Measurements from ENCODE around the gene ADAMTSL5.
"Not testable (repeated sequence)": the region's sequence is repeated elsewhere in the genome, so short reads cannot be mapped to it uniquely, and the experiment has no call there.

The ADAMTSL5 gene

DNA sequence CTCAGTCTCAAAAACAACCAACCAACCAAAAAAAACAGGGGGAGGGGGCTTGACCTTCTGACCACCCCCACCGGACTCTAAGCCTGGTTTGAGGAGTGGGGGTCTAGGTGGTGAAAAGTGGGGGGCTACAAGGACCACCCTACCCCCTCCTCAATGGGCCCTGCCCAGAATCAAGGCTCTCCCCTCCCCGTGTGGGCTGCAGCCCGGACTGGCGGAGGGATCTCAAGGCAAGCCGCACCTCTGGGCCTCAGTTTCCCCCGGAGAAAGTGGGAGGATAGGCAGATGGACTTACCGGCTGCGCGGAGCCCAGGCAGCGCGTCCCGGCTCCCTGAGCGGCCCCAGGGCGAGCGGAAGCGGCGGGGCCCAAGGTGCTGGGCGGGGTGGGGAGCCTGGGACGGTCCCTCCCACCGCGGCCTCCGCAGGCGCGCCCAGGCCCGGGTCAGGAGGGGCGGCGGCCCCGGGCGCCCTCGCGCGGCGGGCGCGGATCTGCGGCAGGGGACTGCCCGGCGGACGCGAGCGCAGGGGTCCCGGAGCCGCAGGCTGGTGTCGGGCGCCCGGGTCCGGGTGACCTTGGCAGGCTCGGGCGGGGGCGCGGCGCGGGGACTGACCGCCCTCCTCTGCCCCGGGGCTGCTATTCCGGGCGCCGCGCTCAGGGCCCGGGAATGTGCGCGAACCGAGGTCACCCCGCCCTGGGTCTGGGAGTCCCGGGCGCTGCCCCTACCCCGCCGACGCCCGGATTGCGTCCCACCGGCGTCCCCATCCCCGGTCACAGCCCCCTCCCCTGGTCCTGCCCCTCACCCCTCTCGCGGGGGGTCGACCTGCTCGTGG lies at the start of gene ADAMTSL5:
Gene ADAMTSL5 (minus strand): TSS at position 349 of the 828 bp plus-strand sequence. CDS start 2,076 bp downstream, outside the sequence.
- DNase-seq (ENCODE audit: low read depth in 2 of 2), result peak; percentile 52 to 75

GRCh38 chr19:1561236-1561842 lies 48.5 kb upstream of the ADAMTSL5 start:
- no peak for DNase-seq (ENCODE audit: low read depth in 2 of 2)

GRCh38 chr19:1560286-1560882 lies 47.6 kb upstream of the ADAMTSL5 start:
- no peak for DNase-seq (ENCODE audit: low read depth in 2 of 2)

DNA sequence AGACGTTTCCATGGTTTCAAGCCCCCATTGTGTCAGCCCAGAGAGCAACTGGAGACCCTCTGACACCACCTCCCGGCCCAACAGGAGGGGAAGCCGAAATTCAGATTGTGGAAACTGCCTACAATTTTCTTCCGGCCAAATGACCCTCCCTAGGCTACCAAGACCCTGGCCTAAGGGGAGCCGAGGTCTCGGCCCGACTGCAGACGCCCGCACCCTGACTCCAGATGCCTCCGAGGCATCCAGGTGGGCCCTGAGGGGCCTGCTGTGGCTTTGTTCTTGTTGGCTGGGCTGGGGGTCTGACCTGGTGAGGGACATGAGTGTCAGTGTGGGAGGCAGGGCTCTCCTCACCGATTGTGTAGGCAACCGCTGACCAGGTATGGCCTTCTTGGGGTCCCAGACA lies 45.7 kb upstream of the ADAMTSL5 start:
- no peak for DNase-seq (ENCODE audit: low read depth in 2 of 2)

- no peak for DNase-seq (ENCODE audit: low read depth in 2 of 2)
Observed at GRCh38 chr19:1556390-1557070, 43.7 kb upstream of the ADAMTSL5 start.

DNA sequence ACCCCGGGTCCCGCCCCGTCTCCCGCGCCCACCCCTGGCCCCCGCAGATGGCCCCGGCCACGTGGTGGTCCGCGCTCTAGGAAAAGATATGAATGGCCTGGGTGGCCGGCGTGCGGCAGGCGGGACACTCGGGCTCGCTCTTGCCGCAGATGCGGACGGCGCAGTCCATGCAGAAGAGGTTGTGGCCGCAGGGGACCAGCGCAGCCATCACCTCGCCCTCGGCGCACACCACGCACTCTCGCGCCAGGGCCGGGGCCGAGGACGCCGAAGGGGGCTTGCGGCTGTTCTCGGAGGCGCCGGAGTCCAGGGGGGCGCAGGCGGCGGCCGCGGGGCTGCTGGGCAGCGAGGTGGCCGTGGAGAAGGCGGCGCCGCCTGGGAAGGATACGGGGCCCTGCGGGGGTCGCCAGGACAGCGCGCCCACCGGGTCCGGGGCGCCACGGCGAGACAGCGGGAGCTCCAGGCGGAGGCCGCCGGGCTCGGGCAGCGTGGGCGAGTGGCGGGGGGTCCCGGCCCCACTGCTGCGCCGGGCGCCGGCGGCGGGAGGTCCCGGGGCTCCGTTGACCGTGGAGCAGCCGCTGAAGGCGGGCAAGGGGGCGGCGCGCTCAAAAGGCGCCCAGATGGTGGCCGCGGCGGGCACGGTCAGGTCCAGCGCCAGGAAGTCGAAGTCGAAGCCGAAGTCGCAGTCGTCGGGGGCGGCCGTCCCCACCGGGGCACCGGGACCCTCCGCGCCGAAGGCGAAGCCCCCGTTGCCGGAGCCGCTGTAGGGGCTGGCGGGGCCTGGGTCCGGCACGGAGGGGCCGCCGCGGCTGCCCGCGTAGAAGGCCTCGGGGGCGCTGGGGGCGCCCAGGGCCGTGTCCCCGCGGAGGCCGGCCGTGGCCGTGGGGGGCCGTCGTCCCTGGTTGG lies 42.9 kb upstream of the ADAMTSL5 start:
- DNase-seq (ENCODE audit: low read depth in 2 of 2), result no peak

GRCh38 chr19:1554968-1555367 lies 42.1 kb upstream of the ADAMTSL5 start:
- DNase-seq (ENCODE audit: low read depth in 2 of 2), result no peak

- DNase-seq (ENCODE audit: low read depth in 2 of 2), result no peak
Observed at GRCh38 chr19:1553415-1553814, 40.6 kb upstream of the ADAMTSL5 start.

DNA sequence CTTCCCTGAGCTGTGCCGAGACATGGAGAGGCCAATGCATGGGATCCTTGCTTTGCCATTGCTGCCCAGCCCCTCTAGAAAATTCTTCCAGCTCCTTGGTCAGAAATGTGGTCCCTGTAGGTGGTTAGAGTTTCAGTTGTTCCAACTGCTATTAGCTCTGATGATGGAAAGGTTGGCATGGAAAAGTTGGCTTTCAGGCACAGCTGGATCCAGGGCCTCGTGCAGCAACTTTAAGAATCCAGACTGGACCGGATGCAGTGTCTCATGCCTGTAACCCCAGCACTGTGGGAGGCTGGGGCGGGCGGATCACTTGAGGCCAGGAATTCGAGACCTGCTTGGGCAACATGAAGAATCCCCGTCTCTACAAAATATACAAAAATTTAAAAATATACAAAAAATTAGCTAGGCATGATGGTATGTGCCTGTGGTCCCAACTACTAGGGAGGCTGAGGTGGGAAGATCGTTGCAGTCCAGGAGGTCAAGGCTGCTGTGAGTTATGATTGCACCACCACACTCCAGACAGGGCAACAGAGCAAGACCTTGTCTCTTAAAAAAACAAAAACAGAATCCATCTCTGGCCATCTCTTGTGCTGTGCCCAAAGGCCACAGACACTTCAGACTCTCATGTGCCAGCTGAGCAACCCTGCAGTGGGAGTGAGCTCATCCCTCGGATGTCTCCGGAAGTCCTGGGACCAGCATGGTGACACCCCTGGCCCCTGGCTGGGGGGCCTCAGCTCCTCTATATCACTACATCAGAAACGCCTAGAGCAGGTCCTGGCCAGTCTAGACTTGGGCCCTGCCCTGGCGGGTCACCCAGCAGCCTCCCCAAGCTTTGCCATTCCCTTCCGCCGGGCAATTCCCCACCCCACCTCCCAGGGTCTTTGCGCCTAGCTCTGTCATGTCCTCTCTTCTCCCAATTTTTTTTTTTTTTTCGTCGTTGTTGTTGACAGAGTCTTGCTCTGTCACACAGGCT lies 38.5 kb upstream of the ADAMTSL5 start:
- no peak for DNase-seq (ENCODE audit: low read depth in 2 of 2)

GRCh38 chr19:1549332-1549945 lies 36.6 kb upstream of the ADAMTSL5 start:
- no peak for DNase-seq (ENCODE audit: low read depth in 2 of 2)

- no peak for DNase-seq (ENCODE audit: low read depth in 2 of 2)
Observed at GRCh38 chr19:1540365-1540925, 27.6 kb upstream of the ADAMTSL5 start.

DNA sequence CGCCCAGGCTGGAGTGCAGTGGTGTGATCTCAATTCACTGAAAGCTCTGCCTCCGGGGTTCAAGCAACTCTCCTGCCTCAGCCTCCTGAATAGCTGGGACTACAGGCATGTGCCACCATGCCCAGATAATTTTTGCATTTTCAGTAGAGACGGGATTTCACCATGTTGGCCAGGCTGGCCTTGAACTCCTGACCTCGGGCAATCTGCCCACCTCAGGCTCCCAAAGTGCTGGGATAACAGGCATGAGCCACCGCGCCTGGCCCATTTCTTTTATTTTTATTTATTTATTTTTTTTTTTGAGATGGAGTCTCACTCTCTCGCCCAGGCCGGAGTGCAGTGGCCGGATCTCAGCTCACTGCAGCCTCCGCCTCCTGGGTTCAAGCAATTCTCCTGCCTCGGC lies 26.9 kb upstream of the ADAMTSL5 start:
- not testable (repeated sequence) for DNase-seq (ENCODE audit: low read depth in 2 of 2)

GRCh38 chr19:1538978-1539377 lies 26.2 kb upstream of the ADAMTSL5 start:
- DNase-seq (ENCODE audit: low read depth in 2 of 2), result no peak

DNA sequence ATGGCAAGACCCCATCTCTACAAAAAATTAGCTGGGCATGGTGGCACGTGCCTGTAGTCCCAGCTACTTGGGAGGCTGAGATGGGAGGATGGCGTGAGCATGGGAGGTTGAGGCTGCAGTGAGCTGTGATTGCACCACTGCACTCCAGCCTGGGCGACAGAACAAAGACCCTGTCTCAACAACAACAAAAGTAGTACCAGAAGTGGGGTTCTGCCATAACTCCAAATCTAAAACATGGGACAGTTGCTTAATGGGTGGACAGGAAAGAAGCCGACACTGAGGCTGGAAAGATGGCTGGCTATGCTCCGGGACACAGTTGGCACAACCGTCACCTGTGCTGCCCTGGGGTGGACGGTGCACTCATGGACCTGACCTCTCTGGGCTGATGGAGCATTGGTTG lies 22.9 kb upstream of the ADAMTSL5 start:
- DNase-seq (ENCODE audit: low read depth in 2 of 2), result not testable (repeated sequence)

DNA sequence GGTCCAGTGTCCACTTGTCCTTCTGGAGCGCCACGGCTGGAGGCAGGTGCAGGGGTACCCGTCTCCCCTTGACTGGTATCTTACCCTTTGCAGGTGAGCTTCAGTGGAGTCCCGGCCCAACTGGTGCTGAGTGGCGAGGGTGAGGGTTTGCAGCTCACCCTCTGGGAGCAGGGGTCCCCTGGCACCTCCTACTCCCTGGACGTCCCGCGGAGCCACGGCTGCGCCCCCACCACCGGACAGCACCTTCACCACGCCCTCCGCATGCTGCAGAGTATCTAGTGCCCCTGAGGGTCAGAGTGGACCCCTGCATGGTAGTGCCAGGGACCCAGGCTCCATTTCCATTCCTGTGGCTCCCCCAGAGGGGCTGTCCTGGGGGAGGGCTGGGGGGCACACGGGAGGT lies 22.2 kb upstream of the ADAMTSL5 start:
- no peak for DNase-seq (ENCODE audit: low read depth in 2 of 2)

- DNase-seq (ENCODE audit: low read depth in 2 of 2), result no peak
Observed at GRCh38 chr19:1533510-1534150, 20.8 kb upstream of the ADAMTSL5 start.

DNA sequence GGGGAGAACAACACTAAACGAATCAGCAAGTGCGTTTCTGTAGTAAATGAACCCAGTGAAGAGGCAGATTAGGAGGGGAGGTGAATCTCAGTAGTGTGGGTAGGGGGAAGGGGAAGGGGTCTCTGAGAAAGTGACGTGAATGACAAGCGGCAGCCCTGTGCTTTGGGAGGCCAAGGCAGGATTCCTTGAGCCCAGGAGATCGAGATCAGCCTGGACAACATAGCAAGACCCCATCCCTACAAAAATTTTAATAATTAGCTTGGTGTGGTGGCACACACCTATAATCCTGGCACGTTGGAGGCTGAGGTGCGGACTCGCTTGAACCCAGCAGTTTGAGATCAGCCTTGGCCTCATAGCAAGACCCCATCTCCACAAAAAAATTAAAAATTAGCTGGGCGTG lies 19.2 kb upstream of the ADAMTSL5 start:
- DNase-seq (ENCODE audit: low read depth in 2 of 2), result no peak

DNA sequence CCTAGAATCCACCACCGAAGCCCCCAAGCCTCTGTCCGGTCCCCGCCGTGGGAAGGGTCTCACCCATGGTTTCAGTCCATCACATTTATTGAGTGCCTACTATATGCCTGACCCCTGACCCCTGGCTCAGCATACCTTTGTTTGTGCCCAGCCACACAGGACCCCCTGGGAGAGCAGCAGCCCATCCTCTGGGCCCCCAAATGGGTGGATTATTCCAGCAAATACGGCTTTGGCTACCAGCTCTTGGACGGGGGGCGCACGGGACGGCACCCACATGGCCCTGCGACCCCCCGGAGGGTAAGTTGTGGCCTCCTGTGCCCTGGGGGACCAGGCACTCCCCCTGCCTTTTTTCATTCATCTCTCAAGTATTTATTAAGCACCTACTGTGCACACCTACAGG lies 18.8 kb upstream of the ADAMTSL5 start:
- DNase-seq (ENCODE audit: low read depth in 2 of 2), result no peak

DNA sequence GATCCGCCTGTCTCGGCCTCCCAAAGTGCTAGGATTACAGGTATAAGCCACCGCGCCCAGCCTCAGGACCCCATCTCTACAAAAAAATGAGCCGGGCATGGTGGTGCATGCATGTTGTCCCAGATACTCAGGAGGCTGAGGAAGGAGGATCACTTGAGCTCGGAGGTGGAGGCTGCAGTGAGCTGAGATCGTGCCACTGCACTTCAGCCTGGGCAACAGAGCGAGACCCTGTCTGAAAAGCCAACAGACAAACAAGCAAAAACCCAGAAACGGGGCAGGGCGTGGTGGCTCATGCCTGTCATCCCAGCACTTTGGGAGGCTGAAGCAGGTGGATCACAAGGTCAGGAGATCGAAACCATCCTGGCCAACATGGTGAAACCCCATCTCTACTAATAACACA lies 18.0 kb upstream of the ADAMTSL5 start:
- not testable (repeated sequence) for DNase-seq (ENCODE audit: low read depth in 2 of 2)

Measured in stimulated activated CD4-positive, alpha-beta T cell treated with anti-CD3 and anti-CD28 coated beads, Interleukin-4, amount 100 ng/mL, for 48 hours (primary cell).